ENCODE data around the gene ARL6IP6.
"Not testable (repeated sequence)": the region's sequence is repeated elsewhere in the genome, so short reads cannot be mapped to it uniquely, and the experiment has no call there.

The ARL6IP6 gene

GRCh38 chr2:152759290-152760072 lies 41.1 kb downstream of the ARL6IP6 start:
- H3K27ac ChIP-seq (ENCODE audit: low read depth, low read length) = no peak overlapping the region
- peaks cover 44% of the 10 kb centered on the region for H3K36me3 ChIP-seq (ENCODE audit: control insufficient read depth, insufficient read depth, low read length)
- no peaks in the 10 kb centered on the region for H3K27me3 ChIP-seq (ENCODE audit: control insufficient read depth, insufficient read depth, low read length)
- H3K4me3 ChIP-seq (ENCODE audit: low read depth, low read length) = no peak overlapping the region
- no peaks in the 10 kb centered on the region for H3K4me1 ChIP-seq (ENCODE audit: control insufficient read depth, insufficient read depth, low read length)
- no peaks in the 10 kb centered on the region for H3K9me3 ChIP-seq (ENCODE audit: control insufficient read depth, insufficient read depth, low read depth, low read length)
- H3K9ac ChIP-seq (ENCODE audit: low read length) = no peak overlapping the region

DNA sequence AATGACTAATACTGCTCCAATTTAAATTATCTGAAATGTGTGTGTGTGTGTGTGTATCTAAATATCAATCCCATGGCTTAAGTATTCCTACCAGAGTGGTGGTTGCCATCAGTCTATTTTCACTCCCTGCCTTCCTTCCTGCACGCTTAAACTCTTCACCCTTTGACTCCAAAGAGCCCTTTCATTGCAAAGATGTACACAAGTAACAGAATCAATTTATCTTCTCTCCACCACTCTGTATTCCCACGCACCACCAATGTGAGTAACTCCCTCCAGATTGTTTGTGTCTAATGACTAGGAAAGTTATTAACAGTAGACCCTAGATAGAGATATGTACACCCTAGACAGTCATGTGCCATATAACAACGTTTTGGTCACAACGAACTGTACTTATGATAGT lies 42.8 kb downstream of the ARL6IP6 start:
- H3K27ac ChIP-seq (ENCODE audit: low read depth, low read length) = no peak overlapping the region

GRCh38 chr2:152762202-152762601 lies 43.8 kb downstream of the ARL6IP6 start:
- Histone ChIP-seq H3K27me3 (ENCODE audit: control insufficient read depth, insufficient read depth, low read length) (no peaks in the 10 kb centered on the region), H3K9me3 (ENCODE audit: control insufficient read depth, insufficient read depth, low read depth, low read length) (no peaks in the 10 kb centered on the region), H3K9ac (ENCODE audit: low read length) (no peak overlapping the region), H3K27ac (ENCODE audit: low read depth, low read length) (no peak overlapping the region), H3K36me3 (ENCODE audit: control insufficient read depth, insufficient read depth, low read length) (peaks cover 35% of the 10 kb centered on the region), H3K4me1 (ENCODE audit: control insufficient read depth, insufficient read depth, low read length) (no peaks in the 10 kb centered on the region), H3K4me3 (ENCODE audit: low read depth, low read length) (no peak overlapping the region)

More for the DNA sequence above, 42.8 kb downstream of the ARL6IP6 start:
- Histone ChIP-seq H3K27me3 (ENCODE audit: control insufficient read depth, insufficient read depth, low read length) (no peaks in the 10 kb centered on the region), H3K9ac (ENCODE audit: low read length) (no peak overlapping the region), H3K9me3 (ENCODE audit: control insufficient read depth, insufficient read depth, low read depth, low read length) (no peaks in the 10 kb centered on the region), H3K4me3 (ENCODE audit: low read depth, low read length) (no peak overlapping the region), H3K4me1 (ENCODE audit: control insufficient read depth, insufficient read depth, low read length) (no peaks in the 10 kb centered on the region), H3K36me3 (ENCODE audit: control insufficient read depth, insufficient read depth, low read length) (peaks cover 44% of the 10 kb centered on the region)

DNA sequence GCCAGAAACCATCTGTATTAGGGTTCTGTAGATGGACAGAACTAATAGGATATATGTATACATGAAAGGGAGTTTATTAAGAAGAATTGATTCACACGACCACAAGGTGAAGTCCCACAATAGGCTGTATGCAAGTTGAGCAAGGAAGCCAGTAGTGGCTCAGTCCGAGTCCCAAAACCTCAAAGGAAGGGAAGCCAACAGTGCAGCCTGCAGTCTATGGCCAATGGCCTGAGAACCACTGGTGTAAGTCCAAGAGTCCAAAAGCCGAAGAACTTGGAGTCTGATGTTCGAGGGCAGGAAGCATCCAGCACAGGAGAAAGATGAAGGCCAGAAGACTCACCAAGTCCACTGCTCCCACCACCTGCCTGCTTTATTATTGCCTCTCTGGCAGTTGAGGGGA lies 44.8 kb downstream of the ARL6IP6 start:
- H3K4me3 ChIP-seq (ENCODE audit: low read depth, low read length); H3K27me3 ChIP-seq (ENCODE audit: control insufficient read depth, insufficient read depth, low read length); H3K4me1 ChIP-seq (ENCODE audit: control insufficient read depth, insufficient read depth, low read length); H3K9me3 ChIP-seq (ENCODE audit: control insufficient read depth, insufficient read depth, low read depth, low read length); H3K27ac ChIP-seq (ENCODE audit: low read depth, low read length); H3K9ac ChIP-seq (ENCODE audit: low read length): not testable (repeated sequence)
- peaks cover 28% of the 10 kb centered on the region for H3K36me3 ChIP-seq (ENCODE audit: control insufficient read depth, insufficient read depth, low read length)

- H3K27me3 ChIP-seq (ENCODE audit: control insufficient read depth, insufficient read depth, low read length) = no peaks in the 10 kb centered on the region
- no peaks in the 10 kb centered on the region for H3K9me3 ChIP-seq (ENCODE audit: control insufficient read depth, insufficient read depth, low read depth, low read length)
- H3K4me1 ChIP-seq (ENCODE audit: control insufficient read depth, insufficient read depth, low read length) = no peaks in the 10 kb centered on the region
- H3K36me3 ChIP-seq (ENCODE audit: control insufficient read depth, insufficient read depth, low read length) = peaks cover 23% of the 10 kb centered on the region
- no peak overlapping the region for H3K9ac ChIP-seq (ENCODE audit: low read length)
- no peak overlapping the region for H3K4me3 ChIP-seq (ENCODE audit: low read depth, low read length)
- no peak overlapping the region for H3K27ac ChIP-seq (ENCODE audit: low read depth, low read length)
These were observed 45.2 kb downstream of the ARL6IP6 start for GRCh38 chr2:152763651-152764050.

GRCh38 chr2:152766928-152767327 lies 48.5 kb downstream of the ARL6IP6 start:
- H3K9me3 ChIP-seq (ENCODE audit: control insufficient read depth, insufficient read depth, low read depth, low read length) = no peaks in the 10 kb centered on the region
- H3K9ac ChIP-seq (ENCODE audit: low read length) = no peak overlapping the region
- no peak overlapping the region for H3K4me3 ChIP-seq (ENCODE audit: low read depth, low read length)
- H3K36me3 ChIP-seq (ENCODE audit: control insufficient read depth, insufficient read depth, low read length) = peaks cover 9% of the 10 kb centered on the region; the same call in 1 of the 2 replicates
- H3K27ac ChIP-seq (ENCODE audit: low read depth, low read length) = no peak overlapping the region
- H3K4me1 ChIP-seq (ENCODE audit: control insufficient read depth, insufficient read depth, low read length) = no peaks in the 10 kb centered on the region
- no peaks in the 10 kb centered on the region for H3K27me3 ChIP-seq (ENCODE audit: control insufficient read depth, insufficient read depth, low read length)

DNA sequence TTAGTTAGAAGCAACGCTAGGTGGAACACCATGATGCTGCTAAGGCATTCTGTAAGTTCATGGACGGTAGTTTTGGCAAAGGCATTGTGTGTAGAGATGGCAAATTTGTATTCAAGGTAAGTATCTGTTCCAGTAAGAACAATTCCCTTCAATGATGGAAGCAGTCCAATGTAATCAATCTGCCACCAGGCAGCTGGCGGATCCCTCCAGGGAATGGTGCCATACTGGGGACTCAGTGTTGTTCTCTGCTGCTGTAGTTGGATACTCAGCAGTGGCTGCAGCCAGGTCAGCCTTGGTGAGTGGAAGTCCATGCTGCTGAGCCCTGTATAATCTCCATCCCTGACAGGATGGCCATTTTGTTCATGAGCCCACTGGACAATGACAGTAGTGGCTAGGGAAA lies 62.8 kb downstream of the ARL6IP6 start:
- Histone ChIP-seq H3K9me3 (ENCODE audit: control insufficient read depth, insufficient read depth, low read depth, low read length) (0 out of 2 replicates have a peak, but pooled peaks cover 3% of the 10 kb centered on the region), H3K27ac (ENCODE audit: low read depth, low read length) (no peak overlapping the region), H3K27me3 (ENCODE audit: control insufficient read depth, insufficient read depth, low read length) (no peaks in the 10 kb centered on the region), H3K4me1 (ENCODE audit: control insufficient read depth, insufficient read depth, low read length) (no peaks in the 10 kb centered on the region), H3K36me3 (ENCODE audit: control insufficient read depth, insufficient read depth, low read length) (no peaks in the 10 kb centered on the region), H3K4me3 (ENCODE audit: low read depth, low read length) (no peak overlapping the region), H3K9ac (ENCODE audit: low read length) (no peak overlapping the region)

DNA sequence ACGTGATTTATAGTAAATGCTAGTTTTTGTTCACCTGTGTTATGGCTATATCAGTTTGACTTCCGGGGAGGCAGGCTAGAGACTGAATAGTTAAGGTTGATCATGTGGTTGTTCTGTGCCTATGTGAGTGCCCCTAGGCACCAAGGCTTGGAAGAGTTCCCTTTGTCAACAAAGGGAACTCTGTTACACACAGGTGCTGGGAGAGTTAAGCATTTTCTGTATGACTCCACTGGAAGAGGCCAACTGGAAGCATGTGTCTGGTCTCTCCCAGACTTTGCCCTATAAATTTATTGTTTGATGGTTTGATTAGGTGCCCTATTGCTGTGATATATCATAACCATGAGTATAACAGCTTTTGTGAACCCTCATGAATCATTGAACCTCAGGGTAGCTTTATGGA lies 63.8 kb downstream of the ARL6IP6 start:
- no peaks in the 10 kb centered on the region for H3K36me3 ChIP-seq (ENCODE audit: control insufficient read depth, insufficient read depth, low read length)
- no peak overlapping the region for H3K27ac ChIP-seq (ENCODE audit: low read depth, low read length)
- H3K9me3 ChIP-seq (ENCODE audit: control insufficient read depth, insufficient read depth, low read depth, low read length) = peaks cover 7% of the 10 kb centered on the region
- no peaks in the 10 kb centered on the region for H3K4me1 ChIP-seq (ENCODE audit: control insufficient read depth, insufficient read depth, low read length)
- H3K9ac ChIP-seq (ENCODE audit: low read length) = no peak overlapping the region
- no peak overlapping the region for H3K4me3 ChIP-seq (ENCODE audit: low read depth, low read length)
- H3K27me3 ChIP-seq (ENCODE audit: control insufficient read depth, insufficient read depth, low read length) = no peaks in the 10 kb centered on the region

DNA sequence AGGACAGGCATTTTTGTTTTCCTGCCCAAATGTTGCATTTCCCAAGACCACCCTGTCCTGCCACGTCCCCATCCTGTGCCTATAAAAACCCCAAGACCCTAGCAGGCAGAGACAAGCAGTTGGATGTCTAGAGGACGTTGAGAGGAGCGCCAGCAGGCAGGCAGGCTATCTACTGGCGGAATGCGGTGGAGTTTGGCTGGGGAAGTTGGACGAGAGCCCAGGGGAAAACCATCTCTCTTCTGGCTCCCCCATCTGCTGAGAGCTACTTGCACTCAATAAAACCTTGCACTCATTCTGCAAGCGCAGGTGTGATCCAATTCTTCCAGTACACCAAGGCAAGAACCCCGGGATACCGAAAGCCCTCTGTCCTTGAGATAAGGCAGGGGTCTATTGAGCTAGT lies 72.5 kb downstream of the ARL6IP6 start:
- no peaks in the 10 kb centered on the region for H3K36me3 ChIP-seq (ENCODE audit: control insufficient read depth, insufficient read depth, low read length)
- no peaks in the 10 kb centered on the region for H3K27me3 ChIP-seq (ENCODE audit: control insufficient read depth, insufficient read depth, low read length)
- no peak overlapping the region for H3K4me3 ChIP-seq (ENCODE audit: low read depth, low read length)
- no peak overlapping the region for H3K9ac ChIP-seq (ENCODE audit: low read length)
- H3K4me1 ChIP-seq (ENCODE audit: control insufficient read depth, insufficient read depth, low read length) = no peaks in the 10 kb centered on the region
- H3K27ac ChIP-seq (ENCODE audit: low read depth, low read length) = no peak overlapping the region
- H3K9me3 ChIP-seq (ENCODE audit: control insufficient read depth, insufficient read depth, low read depth, low read length) = peaks cover 15% of the 10 kb centered on the region

GRCh38 chr2:152791979-152792378 lies 73.6 kb downstream of the ARL6IP6 start:
- Histone ChIP-seq H3K9me3 (ENCODE audit: control insufficient read depth, insufficient read depth, low read depth, low read length) (peaks cover 10% of the 10 kb centered on the region), H3K9ac (ENCODE audit: low read length) (no peak overlapping the region), H3K27ac (ENCODE audit: low read depth, low read length) (no peak overlapping the region), H3K36me3 (ENCODE audit: control insufficient read depth, insufficient read depth, low read length) (no peaks in the 10 kb centered on the region), H3K27me3 (ENCODE audit: control insufficient read depth, insufficient read depth, low read length) (no peaks in the 10 kb centered on the region), H3K4me1 (ENCODE audit: control insufficient read depth, insufficient read depth, low read length) (no peaks in the 10 kb centered on the region), H3K4me3 (ENCODE audit: low read depth, low read length) (no peak overlapping the region)

DNA sequence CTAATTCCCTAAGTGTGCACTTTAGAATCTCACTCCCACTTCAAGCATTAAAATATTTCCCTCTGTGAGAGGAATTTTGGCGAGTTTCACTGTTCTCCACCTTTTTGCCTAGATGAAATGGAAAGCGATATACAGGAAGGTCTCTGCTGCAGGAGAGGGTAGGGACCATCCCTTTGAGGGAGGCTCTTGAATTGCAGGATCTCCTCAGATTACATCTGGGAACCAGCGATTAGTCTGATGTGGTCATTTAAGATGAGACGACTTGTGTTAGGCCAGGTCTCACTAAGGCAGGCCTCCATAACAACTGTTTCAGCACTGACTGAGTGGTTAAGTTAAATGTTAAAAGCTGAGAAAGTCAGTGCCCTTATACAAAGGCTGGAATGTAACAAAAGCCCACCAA lies 74.6 kb downstream of the ARL6IP6 start:
- Histone ChIP-seq H3K36me3 (ENCODE audit: control insufficient read depth, insufficient read depth, low read length) (no peaks in the 10 kb centered on the region), H3K4me1 (ENCODE audit: control insufficient read depth, insufficient read depth, low read length) (no peaks in the 10 kb centered on the region), H3K4me3 (ENCODE audit: low read depth, low read length) (no peak overlapping the region), H3K27ac (ENCODE audit: low read depth, low read length) (no peak overlapping the region), H3K9ac (ENCODE audit: low read length) (no peak overlapping the region), H3K9me3 (ENCODE audit: control insufficient read depth, insufficient read depth, low read depth, low read length) (peaks cover 7% of the 10 kb centered on the region; the same call in 1 of the 2 replicates), H3K27me3 (ENCODE audit: control insufficient read depth, insufficient read depth, low read length) (no peaks in the 10 kb centered on the region)
